Upper lobe of left lung (tissue), 6 donors: Measurements from ENCODE around the gene MAD1L1. TPM values are rescaled to one million over a fixed set of nuclear protein-coding genes. Genes with fewer than 3 reads are reported as not detected.
A peak's percentile ranks its signal among the peaks of the same experiment; 100 is the strongest.

Source experiments
- ATAC-seq, 2 donors: fragments of 200-7000 bp; cut with Tn5 transposase; one replicate each; pipeline ENCODE4 v1.9.1; 2022; ENCODE audit warnings: mild to moderate bottlenecking in 2 of 2, moderate library complexity in 2 of 2; ENCODE audit not compliant: low FRiP score in 2 of 2
- DNase-seq, 2 donors: peaks; one replicate each; pipeline ENCODE4 v3.0.0-alpha.2; 2019 to 2020
- H3K27ac ChIP-seq, 4 donors: fragments of 200-600 bp; sonication (generic); one replicate each; pipeline ENCODE4 v1.5.1; 2016 to 2019
- H3K27me3 ChIP-seq, 4 donors: fragments of 200-600 bp; sonication (generic); one replicate each; pipeline ENCODE4 v1.5.1; 2017 to 2019
- H3K36me3 ChIP-seq, 4 donors: fragments of 200-600 bp; sonication (generic); one replicate each; pipeline ENCODE4 v1.5.1; 2016 to 2019
- H3K4me1 ChIP-seq, 4 donors: fragments of 200-600 bp; sonication (generic); one replicate each; pipeline ENCODE4 v1.5.1; 2018 to 2019
- H3K4me3 ChIP-seq, 4 donors: fragments of 200-600 bp; sonication (generic); one replicate each; pipeline ENCODE4 v1.5.1; 2017 to 2019; ENCODE audit warnings: mild to moderate bottlenecking in 2 of 4, moderate library complexity in 1 of 4
- H3K9me3 ChIP-seq, 4 donors: fragments of 200-600 bp; sonication (generic); one replicate each; pipeline ENCODE4 v1.5.1; 2018 to 2019
- CTCF ChIP-seq, 6 experiments: fragments of 450-650 bp in 4 of 6; fragments of 200-600 bp in 2 of 6; sonication (generic) in 2 of 6; IDR thresholded peaks; one replicate each; pipeline ENCODE4 v1.5.1; 2016 to 2019; ENCODE audit warnings: antibody characterized with exemption in 6 of 6
- EP300 ChIP-seq, 4 donors: sonication (generic); formaldehyde crosslinking; IDR thresholded peaks; one replicate each; pipeline ENCODE4 v1.5.1; 2017; ENCODE audit warnings: antibody characterized with exemption in 4 of 4, control low read depth in 2 of 4
- POLR2A ChIP-seq, 4 donors: fragments of 450-650 bp; IDR thresholded peaks; one replicate each; pipeline ENCODE4 v1.5.1; 2016 to 2017; ENCODE audit warnings: antibody characterized with exemption in 4 of 4, mild to moderate bottlenecking in 2 of 4
- POLR2AphosphoS5 ChIP-seq, 2 donors: sonication (generic); formaldehyde crosslinking; IDR thresholded peaks; one replicate each; pipeline ENCODE4 v1.5.1; 2017; ENCODE audit warnings: antibody characterized with exemption in 2 of 2
- WGBS, 2 donors: methylation state at CpG; one replicate each; pipeline ENCODE4 v1.1.5; 2017 to 2018; 5-methylcytosine and 5-hydroxymethylcytosine counted together
- total RNA-seq, 6 donors: library from RNA; depleted of rRNA in 4 of 6; stranded (reverse); fragments of >200 nt in 4 of 6; gene quantifications; one replicate each; pipeline versions ENCODE4 v1.1.0 to v1.2.1, GENCODE V29; 2016 to 2021
- donor health status: DM: no; HTN: no; CAD: no; lungs with moderate emphysema.
- donor health status: DM: no; HTN: yes; CAD: no; lungs with severe emphysema.

MAD1L1 gene
- total RNA-seq, 6 donors from 2014 or later, result 40.6 to 364 (median 65.6) TPM

- no peaks in the 10 kb centered on the region for H3K9me3 ChIP-seq
- peak in 1 of 2 donors; percentile 12 for ATAC-seq
- no peak overlapping the region for H3K27ac ChIP-seq
- DNase-seq, result peak; percentile 7 to 55
- peaks cover 0 to 31% (median 18%) of the 10 kb centered on the region in 4 donors for H3K36me3 ChIP-seq
- H3K4me1 ChIP-seq, result peaks cover 0 to 9% (median 3%) of the 10 kb centered on the region in 4 donors
- no peaks in the 10 kb centered on the region for H3K27me3 ChIP-seq
- TF ChIP-seq CTCF (IDR thresholded peaks at IDR 0.05) (no peak), EP300 (IDR thresholded peaks at IDR 0.05) (no peak), POLR2A (IDR thresholded peaks at IDR 0.05) (no peak), POLR2AphosphoS5 (IDR thresholded peaks at IDR 0.05) (no peak)
- whole genome bisulfite sequencing, 2 donors, result 92% methylated on average over 26 to 31 of the region's 31 CpGs
- H3K4me3 ChIP-seq, result no peak overlapping the region
These were observed 30.9 kb downstream of the MAD1L1 start for GRCh38 chr7:2201686-2202360.

GRCh38 chr7:2201128-2201527 is 31.6 kb downstream of the MAD1L1 start:
- Histone ChIP-seq H3K27ac (no peak overlapping the region), H3K4me3 (no peak overlapping the region), H3K36me3 (peaks cover 0 to 36% (median 18%) of the 10 kb centered on the region in 4 donors), H3K27me3 (no peaks in the 10 kb centered on the region), H3K4me1 (peaks cover 0 to 13% (median 3%) of the 10 kb centered on the region in 4 donors), H3K9me3 (no peaks in the 10 kb centered on the region)
- WGBS, 2 donors, result 97 to 98% methylated on average over 7 to 10 of the region's 10 CpGs
- ATAC-seq (no peak), DNase-seq (peak in 1 of 2 donors; percentile 35)
- TF ChIP-seq CTCF (IDR thresholded peaks at IDR 0.05) (no peak), EP300 (IDR thresholded peaks at IDR 0.05) (no peak), POLR2A (IDR thresholded peaks at IDR 0.05) (no peak), POLR2AphosphoS5 (IDR thresholded peaks at IDR 0.05) (no peak)

GRCh38 chr7:2200584-2200980 is 32.2 kb downstream of the MAD1L1 start:
- 92 to 95% methylated on average over 11 to 18 of the region's 18 CpGs for WGBS, 2 donors
- TF ChIP-seq POLR2AphosphoS5 (IDR thresholded peaks at IDR 0.05), result no peak
- no peak for TF ChIP-seq EP300 (IDR thresholded peaks at IDR 0.05)
- no peak for TF ChIP-seq POLR2A (IDR thresholded peaks at IDR 0.05)
- no peak for TF ChIP-seq CTCF (IDR thresholded peaks at IDR 0.05)
- Histone ChIP-seq H3K4me1 (peaks cover 0 to 14% (median 3%) of the 10 kb centered on the region in 4 donors), H3K9me3 (no peaks in the 10 kb centered on the region), H3K27me3 (no peaks in the 10 kb centered on the region), H3K27ac (no peak overlapping the region), H3K4me3 (no peak overlapping the region), H3K36me3 (peaks cover 0 to 42% (median 22%) of the 10 kb centered on the region in 4 donors)
- peak; percentile 15 to 53 for DNase-seq
- ATAC-seq, result no peak

DNA sequence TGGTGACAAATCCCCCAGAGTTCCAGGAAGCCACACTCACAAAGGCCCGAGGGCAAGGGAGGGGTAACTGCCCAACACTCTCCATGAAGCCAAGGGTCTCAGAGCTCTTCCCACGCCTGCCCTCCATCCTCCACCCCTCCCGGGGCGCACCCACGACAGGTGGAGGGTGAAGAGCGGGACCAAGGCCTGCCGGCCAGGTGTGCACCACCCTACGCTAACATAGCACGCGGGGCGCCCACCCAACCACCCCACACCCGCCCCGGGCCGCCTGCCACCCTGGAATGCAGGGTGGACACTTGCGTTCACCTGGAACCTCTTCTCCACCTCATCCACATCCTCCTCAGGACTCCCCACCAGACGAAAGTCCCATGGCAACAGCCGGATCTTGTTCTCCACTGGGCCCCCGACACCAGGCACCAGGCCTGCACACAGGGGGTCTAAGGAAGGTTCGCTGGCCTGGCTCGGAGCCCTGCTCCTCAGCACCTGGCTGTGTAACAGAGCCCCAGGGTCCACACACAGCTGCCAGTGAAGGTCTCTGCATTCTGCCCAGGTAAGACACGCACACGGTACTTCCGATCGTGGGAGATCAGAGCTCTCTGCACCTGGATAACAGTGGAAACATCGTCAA is 32.7 kb downstream of the MAD1L1 start:
- Histone ChIP-seq H3K4me3 (no peak overlapping the region), H3K27ac (no peak overlapping the region), H3K36me3 (peaks cover 0 to 47% (median 23%) of the 10 kb centered on the region in 4 donors), H3K4me1 (peaks cover 0 to 14% (median 3%) of the 10 kb centered on the region in 4 donors), H3K9me3 (no peaks in the 10 kb centered on the region), H3K27me3 (no peaks in the 10 kb centered on the region)
- peak; percentile 13 to 75 for DNase-seq
- TF ChIP-seq CTCF (IDR thresholded peaks at IDR 0.05), result no peak
- TF ChIP-seq POLR2AphosphoS5 (IDR thresholded peaks at IDR 0.05), result no peak
- TF ChIP-seq POLR2A (IDR thresholded peaks at IDR 0.05), result no peak
- TF ChIP-seq EP300 (IDR thresholded peaks at IDR 0.05), result no peak
- WGBS, 2 donors, result 93 to 97% methylated on average over 21 to 25 of the region's 25 CpGs
- ATAC-seq, result no peak
